Fibroblast of peridontal ligament (primary cell): Measurements from ENCODE around the gene FAT1.
"Not testable (repeated sequence)": the region's sequence is repeated elsewhere in the genome, so short reads cannot be mapped to it uniquely, and the experiment has no call there.

Experiments used
- DNase-seq: peaks from one replicate; pipeline ENCODE4 v3.0.0-alpha.2; 2010; ENCODE audit errors: extremely low read depth

Gene FAT1

DNA sequence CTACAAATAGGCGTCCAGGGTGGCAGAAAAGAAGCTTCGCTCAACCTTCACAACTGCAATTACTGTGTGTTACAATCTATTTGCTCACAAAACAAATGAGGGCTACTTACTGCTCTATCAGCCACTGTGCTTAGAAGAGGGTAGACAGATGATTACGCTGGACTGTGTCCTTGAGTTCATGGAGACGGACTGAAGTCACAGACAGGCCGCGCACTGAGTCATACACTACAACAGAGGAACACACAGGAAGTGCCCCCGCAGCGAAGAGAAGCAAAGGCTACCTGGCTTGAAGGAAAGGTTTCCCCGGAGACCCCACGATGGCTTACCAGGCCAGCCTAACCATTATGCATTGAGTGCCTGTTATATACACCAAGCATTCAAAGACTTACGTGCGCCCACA is 25.6 kb downstream of the FAT1 start:
- no peak for DNase-seq

DNA sequence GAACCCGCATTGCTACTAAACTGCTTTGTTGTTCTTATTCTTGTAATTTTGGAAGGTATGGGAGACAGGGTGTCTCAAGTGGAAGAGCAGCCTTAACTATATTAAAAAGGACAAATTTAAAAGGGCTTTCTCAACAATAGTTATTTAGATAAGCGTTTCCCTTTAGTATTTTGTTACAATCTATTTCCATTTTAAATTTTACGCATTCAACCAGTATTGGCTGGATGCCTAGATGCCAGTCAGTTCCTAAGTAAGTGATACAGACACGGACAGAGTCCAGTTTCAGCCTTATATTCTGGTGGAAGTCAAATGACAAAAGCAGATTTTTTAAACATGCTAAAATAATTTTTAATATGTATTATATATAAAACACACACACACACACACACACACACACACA is 28.3 kb downstream of the FAT1 start:
- DNase-seq: no peak

DNA sequence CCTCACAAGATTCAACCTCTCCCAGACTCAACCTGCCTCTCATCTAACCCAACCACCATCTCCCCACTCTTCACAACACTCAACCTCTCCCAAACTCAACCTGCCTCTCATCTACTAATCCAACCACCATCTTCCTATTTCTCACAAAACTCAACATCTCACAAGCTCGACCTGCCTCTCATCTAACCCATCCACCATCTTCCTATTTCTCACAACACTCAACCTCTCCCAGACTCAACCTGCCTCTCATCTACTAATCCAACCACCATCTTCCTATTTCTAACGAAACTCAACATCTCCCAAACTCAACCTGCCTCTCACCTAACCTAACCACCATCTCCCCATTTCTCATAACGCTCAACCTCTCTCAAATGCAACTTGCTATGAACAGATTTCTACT is 29.8 kb downstream of the FAT1 start:
- no peak for DNase-seq

DNA sequence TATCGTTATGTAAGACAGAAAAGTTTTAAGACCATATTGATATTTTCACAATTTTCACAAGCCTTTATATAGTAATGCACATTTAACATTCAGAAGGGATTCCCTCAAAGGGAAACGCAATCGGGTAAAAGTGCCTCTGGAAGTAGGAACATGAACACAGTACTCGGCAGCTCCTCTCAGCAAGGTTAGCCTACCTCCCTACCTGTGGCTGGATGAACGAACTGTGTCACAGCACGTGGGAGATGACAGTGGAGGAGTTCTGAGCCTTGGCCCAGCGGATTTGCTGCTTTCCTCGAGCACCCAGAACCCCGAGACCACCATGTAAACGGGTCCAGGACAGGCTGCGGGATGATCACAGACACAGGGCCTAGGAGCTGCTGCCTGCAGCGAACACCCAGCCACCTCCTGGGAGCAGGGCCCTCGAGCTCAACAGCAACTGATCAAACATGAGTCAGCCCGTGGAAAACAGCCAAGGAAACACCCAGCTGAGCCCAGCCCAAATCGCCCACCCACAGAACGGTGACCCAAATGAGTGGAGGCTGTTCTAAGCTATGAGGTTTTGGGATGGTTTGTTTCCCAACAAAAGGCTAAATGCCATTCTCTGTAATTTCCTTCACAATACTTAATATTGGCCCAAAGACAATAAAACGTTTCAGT is 30.4 kb downstream of the FAT1 start:
- DNase-seq: peak; percentile 60

DNA sequence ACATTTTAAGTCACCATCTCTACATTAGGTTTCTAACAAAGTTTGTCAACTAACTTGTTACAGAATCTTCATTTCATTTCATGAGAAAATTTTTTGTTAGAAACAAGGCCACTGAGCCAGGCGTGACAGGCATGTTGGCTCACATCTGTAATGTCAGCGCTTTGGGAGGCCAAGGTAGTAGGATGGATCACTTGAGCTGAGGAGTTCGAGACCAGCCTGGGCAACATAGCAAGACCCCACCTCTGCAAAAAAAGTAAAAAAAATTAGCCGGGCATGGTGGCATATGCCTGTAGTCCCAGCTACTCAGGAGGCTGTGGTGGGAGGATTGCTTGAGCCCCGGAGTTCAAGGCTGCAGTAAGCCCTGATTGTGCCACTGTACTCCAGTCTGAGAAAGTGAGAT is 32.3 kb downstream of the FAT1 start:
- no peak for DNase-seq

DNA sequence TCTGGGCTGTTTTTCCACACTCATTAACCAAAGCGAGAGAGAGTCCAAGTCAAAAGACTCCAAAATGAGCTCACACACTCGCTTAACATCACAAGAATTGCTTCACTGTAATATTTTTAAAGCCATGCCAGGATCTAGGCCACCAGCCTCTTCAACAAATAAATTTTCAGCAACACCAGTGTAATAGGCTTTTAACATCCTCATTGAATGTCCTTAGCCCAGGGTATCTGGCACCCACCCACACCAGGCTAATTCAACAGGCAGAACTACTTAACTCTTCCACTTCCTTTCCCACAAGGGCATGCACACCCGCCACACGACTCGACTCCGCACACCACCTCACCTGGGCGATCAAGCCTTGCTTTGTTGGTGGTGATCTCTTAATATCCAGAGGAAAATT is 34.2 kb downstream of the FAT1 start:
- no peak for DNase-seq

DNA sequence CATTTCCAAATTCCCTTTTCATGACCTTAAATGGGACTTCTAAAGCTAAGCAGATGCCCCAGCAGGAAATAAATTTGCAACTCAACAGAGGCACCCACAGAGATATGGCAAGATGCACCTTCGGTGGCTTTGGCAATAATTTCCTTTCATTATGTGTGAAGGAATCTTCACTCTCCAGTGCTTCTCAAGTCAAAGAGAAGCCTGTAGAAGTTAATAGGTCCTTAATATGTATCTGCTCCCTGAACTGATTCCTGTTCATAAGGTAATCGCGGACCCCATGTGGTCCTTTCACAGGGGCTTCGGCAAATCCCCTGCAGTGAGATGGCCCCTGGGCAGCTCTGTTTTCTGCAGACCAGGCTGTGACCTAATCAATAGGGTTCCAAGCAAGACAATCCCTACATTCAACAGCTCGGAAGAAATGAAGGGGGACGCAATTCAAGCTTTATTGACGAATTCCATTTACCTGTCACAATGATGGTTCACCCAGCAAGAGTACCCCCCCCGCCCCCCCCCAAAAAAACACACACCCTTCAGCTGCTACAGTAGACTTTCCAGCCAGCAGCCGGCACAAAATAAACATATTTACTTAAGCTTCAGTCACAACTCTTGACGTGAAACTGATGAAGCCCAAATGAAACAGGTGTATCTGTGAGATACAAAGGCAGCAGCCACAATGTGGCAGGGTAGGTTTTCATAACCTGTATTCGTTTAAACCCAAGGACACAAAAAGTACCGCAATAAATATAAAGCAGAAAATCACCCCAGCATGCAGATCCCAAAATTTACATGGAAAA is 35.3 kb downstream of the FAT1 start:
- DNase-seq: no peak

DNA sequence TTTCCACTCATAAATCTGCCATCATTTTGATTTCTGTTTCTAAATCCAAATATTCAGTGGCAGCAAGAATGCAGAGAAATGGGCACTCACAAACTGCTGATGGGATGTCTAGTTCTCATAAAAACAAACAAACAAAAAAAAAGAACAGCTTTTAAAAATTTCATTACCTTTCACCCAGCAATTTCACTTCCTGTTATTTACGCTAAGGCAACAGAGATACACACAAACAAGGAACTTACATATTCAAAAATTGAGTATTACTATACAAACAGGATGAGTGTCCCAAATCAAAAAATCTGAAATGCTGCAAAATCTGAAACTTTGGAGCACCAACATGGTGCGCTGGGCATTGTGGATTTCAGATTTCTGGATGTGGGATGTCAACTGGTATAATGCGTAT is 36.4 kb downstream of the FAT1 start:
- no peak for DNase-seq

DNA sequence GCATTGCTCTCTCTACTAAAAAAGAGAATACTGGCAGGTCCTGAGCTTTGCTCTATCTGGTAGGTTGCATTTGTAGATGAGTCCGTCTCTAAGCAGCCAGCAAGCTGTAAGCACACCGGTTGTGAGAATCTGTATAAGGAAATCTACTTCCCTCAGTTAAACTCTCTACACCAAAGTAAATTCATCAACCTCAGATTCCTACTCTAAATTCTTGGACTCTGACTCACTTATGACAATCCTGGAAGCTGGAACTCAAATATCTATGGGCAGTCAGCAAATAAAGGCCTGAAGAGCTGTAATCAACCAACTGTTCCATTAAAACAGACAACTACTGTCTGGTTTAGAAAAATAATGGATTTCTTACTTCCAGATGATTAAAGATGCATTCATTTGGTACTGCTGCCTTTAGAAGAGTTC is 37.9 kb downstream of the FAT1 start:
- DNase-seq: peak; percentile 82

DNA sequence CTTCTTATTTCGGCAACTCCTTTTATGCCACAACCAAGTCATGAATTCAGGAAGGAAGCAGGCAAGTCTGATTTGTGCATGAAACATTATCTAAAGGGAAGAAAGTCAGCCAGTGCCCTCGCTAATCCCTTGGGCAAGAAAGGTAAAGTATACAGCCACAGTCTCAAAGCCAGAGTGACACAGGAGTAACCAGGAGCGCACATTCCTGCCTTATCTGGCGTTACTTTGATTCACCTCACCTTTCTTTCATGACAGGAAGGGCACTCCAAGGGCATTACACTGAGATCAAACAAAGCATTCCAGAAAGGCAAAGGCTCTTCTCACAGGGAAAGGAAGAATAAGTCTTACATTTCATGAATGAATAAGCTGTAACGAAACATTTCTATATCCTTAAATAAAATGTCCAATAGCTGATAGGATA is 38.8 kb downstream of the FAT1 start:
- no peak for DNase-seq

DNA sequence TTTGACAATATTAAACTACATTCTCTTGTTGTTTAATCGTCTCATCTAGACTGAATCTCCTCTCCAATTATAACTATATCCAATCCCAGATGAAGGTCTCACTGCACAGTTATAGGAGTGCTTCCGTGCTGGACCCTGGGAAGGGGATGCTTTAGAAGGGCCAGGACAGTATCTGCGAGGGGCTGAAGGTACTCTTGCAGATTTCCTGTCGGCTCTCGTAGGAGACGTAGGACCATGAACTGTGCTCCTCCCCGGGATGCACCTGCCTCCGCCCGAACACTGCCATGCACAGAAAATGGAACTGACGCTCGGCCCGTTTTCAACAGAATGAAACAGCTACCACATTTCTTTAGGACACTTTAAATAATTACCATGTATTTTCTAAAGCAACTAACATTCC is 39.4 kb downstream of the FAT1 start:
- no peak for DNase-seq

DNA sequence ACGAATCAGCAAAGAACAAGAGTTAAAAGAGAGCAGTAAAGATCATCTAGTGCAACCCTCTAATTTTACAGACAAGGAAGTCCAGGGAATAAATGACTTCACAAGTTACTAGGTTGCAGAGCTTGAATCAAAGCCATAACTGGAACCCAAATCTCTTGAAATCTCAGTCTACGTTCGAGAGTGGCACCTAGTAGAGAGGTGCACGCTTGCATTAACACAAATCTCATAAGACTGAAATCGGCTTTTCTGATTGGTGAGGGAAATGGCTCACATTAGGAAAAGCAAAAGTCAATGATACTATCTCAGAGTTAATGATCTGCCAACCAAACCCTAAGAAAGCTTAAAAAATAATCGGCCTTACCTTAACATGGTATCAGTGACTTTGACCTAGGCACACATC is 43.0 kb downstream of the FAT1 start:
- no peak for DNase-seq

DNA sequence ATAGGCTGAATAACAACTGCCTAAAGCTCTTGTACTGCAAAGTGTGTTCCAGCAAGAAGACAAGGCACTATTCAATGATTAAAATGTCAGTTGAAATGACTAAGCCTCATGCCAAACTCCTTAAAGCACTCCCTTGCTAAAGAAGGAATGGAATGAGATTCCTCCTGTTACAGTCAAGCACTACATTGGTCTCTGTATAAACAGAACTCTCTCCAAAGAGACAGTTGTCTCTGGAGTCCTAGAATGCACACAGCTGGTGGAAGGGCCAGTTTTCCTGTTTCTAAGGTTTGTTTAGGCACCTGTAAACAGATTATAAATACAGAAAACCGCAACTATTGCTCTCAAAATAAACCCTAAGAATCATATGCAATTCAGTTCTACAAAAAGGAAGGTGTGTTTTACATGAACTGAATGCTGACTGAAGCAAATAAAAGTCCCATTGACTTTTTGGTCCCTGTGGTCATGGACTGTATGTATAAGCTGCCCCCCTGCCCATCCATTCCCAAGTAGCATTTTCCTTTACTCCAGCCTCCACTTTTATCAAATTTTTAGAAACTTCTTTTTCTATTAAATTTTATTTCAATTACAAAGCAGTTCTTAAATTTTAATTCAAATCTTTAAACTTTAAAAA is 47.0 kb downstream of the FAT1 start:
- peak; percentile 88 for DNase-seq

DNA sequence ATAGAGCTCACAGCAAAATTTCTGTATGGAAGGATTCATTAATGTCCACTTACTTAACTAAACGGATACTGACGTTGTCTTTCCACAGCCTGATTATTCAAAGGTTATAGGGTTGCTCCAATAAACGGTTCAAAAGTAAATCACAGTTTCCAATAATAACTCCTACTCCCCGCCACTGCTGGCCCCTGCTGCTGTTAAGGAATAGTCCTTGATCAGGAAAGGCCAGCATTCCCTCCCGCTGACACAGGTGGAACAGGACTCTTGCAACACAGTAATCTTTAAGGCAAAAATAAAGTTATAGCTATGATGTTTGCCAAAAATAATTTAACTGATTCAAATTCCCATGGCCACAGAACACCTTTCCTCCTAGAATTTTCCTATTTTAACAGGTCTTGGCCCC is 53.9 kb downstream of the FAT1 start:
- DNase-seq: no peak

DNA sequence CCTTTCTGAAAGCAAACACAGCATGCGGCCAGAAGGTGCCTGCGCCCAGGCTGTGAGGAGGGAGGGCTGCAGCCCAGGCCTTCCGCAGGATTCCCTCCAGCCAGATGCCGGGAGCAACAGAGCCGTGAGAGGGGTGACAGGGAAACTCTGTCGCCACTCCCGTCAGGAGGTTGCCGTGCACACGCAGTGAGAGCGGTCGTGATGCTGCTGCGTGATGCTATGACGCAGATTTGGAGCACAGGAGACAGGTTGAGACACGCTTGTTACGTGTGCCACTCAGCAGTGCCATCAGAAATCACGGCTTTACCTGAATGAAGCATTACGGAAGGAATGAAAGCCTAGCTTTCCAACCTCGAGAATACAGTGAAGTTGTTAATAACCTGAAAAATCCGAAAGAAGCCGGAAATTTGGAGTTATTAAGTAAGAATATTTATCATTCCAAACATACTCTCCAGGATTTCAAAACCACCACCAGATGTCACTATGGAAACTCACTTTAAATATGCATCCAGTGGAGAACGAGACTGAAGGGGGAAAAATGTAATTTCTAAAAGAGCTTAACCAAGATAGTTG is 54.4 kb downstream of the FAT1 start:
- peak; percentile 89 for DNase-seq

DNA sequence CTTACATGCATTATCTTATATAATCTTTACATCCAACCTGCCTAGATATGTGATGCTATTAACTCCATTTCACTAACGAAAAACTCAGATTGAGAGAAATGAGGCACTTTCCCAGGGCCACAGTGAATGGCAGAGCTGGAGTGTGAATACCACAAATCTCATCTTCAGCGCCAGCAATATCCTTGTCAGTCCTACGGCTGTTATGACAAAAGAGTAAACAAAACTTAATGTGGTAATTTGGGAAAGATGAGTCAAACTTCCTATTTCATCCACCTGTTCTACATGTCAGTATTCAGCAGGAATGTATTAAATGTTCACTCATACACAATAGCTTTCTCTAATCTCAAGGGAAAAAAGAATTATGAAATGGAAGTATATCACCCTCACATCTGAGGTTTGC is 56.9 kb downstream of the FAT1 start:
- no peak for DNase-seq

DNA sequence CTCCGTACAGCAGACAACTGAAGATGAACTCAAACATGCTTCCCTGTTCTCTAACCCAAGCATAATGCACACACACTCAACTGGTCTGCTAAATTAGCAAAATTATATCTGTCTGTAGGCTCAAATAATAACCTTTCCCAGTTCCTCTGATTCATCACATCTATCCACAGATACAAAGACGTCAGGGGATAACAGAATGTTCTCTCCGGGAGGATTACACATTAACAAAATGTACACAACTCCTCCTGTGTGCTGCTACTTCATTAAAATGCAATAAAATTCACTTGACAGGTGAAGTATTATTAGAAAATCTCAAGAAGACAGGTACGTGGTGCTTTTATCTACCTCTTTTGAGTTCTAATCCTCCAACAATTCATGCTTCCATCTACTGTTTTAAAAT is 57.4 kb downstream of the FAT1 start:
- no peak for DNase-seq

DNA sequence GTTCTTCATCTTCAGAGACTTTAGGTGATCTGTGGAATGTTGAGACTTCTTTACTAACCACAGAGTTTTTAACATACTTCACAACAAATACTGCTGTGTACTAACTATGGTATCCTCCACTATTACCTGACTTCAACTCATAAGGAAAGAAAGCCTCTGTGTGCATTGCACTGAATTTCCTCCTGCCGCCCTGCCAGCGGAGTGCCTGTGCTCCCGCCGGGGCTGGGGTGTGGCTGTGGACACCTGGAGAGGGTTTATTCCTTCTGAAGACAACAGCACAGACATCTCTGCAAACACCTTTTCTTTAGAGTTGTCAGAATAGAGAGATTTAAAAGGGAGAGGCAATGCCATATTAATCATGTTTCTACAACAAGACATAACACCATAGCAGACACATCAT is 63.3 kb downstream of the FAT1 start:
- DNase-seq: no peak

DNA sequence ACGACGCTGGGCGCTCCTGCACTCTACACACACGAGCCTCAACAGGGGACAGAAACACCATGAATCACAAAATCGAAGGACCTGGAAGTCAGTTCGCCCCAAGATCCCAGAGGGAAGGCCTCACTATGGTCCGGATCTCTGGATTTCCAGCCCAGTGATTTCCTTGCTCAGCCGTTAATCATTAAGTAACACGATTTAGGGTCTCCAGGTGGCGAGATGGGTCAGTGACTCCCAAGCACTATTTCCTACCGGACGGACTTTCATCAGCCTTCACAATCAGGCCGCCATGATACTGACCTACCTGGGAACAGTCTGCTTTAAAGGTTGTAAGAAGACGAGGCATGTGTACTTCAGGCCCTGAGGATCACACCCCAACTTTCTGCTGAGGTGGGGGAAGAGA is 63.7 kb downstream of the FAT1 start:
- DNase-seq: no peak

DNA sequence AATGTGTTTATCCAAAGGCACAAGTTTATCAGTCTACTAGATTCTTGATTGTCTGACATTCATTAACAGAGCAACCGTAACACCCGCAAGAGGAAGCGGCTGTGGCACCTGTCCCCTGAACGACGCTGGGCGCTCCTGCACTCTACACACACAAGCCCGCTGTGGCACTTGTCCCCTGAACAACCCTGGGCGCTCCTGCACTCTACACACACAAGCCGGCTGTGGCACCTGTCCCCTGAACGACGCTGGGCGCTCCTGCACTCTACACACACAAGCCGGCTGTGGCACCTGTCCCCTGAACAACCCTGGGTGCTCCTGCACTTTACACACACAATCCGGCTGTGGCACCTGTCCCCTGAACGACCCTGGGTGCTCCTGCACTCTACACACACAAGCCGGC is 64.2 kb downstream of the FAT1 start:
- DNase-seq: not testable (repeated sequence)

DNA sequence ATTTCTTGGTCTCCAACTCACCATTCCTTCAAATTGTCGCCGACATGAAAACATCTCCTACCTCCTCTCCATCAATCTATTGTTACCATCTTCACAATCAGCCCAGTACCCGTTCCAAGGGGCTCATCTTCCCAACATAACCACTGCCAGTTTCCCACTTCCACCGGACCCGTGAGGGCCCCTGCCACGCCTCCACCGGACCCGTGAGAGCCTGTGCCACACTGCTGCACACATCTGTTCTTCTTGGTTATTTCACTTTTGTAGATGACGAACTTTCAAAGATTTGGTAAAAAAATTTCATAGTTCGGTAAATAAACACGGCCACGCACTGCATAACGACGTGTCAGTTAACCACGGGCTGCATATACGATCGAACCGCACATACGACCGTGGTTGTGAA is 65.0 kb downstream of the FAT1 start:
- DNase-seq: no peak

DNA sequence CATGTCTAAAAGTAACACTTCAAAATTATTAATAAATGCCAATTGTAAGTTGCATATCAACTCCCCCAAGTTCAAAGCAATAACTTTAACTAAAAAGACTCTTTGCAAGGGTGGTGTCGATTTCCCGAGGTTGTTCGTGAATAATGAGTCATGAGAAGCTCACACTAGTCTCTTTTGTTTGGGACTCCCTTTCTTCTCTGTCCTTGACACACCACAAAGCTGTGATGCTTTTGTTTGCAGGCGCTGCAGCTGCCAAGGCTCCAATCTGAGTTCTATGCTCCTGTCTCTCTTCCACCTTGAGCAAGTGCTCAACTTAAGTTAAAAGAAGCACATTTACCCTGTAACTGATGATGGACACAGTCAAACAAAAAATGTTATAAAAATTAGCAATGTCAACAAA is 65.9 kb downstream of the FAT1 start:
- DNase-seq: no peak

DNA sequence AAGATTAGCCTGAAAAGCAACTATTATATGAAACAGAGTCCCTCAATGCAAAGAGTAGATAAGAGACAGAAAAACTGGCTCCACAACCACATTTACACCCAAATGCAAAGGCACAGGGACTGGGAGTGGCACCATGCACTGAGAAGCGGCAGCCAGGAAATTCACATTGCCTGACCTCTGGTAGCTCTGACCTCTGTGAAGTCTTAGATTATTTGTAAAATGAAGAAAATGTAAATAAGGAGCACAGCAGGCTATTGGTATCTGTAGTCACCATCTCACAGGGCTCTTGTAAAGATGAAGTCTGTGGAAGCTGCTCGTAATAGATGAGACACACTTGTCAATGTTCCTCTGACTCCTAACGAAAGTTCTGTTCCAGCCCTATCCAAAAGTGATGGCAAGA is 69.7 kb downstream of the FAT1 start:
- DNase-seq: no peak
